GM12891 (cell line): Measurements from ENCODE around the gene SARDH.

ENCODE experiments used
- DNase-seq: peaks from one replicate; pipeline ENCODE4 v3.0.0; 2011; ENCODE audit warnings: low spot score; ENCODE audit not compliant: insufficient read length
- FAIRE-seq: peaks from 2 replicates; lab custom pipeline; 2011; peaks lifted over from hg19 to GRCh38; lab: Jason Lieb, UNC
- PAX5 ChIP-seq: IDR thresholded peaks from 2 replicates; pipeline ENCODE4 v1.6.1; 2011; ENCODE audit warnings: low read length, moderate library complexity, mild to moderate bottlenecking; ENCODE audit not compliant: insufficient read depth, severe bottlenecking
- POLR2A ChIP-seq: IDR thresholded peaks from 2 replicates; pipeline ENCODE4 v1.6.1; 2011; ENCODE audit warnings: low read depth, low read length, control low read depth
- POLR2AphosphoS5 ChIP-seq: IDR thresholded peaks from 2 replicates; pipeline ENCODE4 v1.6.1; 2011; ENCODE audit warnings: low read depth, low read length, control low read depth
- POU2F2 ChIP-seq: IDR thresholded peaks from 2 replicates; pipeline ENCODE4 v1.6.1; 2011; ENCODE audit warnings: low read depth, mild to moderate bottlenecking, control low read depth, low read length, moderate library complexity
- SPI1 ChIP-seq: IDR thresholded peaks from 2 replicates; pipeline ENCODE4 v1.6.1; 2011; ENCODE audit warnings: low read depth, low read length, control low read depth
- TAF1 ChIP-seq: IDR thresholded peaks from 2 replicates; pipeline ENCODE4 v1.6.1; 2011; ENCODE audit warnings: low read depth, low read length, control low read depth

Gene SARDH

DNA sequence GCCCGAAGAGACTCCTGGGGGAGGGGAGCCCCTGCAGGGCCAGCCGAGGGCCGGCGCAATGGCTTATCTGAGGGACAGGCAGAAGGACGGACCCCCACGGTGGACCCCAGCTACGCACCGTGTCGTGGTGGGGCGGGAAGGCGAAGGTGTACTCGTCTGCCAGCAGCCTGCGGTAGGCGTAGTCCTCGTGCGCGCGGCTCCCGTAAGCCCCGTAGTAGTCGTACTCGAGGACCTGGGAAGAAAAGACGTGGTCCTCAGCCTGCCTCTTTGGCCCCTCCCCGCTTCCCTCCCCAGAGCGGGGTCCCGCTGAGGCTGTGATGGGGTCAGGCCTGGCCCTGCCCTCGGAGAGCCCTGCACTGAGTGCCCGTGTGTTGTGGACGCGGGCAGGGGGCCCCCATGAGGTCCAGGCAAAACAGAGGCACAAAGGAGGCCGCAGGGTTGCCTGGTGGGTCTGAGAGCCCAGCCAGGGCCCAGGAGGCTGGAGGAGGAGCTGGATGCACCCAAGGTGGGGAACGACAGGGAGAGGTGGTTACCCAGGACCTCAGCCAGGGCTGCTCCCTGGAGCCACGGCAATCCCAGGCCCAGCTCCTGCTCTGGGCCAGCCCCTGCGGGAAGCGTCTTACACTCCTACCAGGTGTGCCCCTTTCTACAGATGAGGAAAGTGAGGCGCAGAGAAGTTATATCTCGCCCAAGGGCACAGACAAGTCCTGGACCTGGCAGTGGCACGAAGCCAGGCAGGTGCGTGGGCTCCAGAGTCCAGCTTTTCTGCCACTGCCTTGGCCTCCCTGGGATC is 35.2 kb downstream of the SARDH start:
- no peak for TF ChIP-seq PAX5
- no peak for TF ChIP-seq POU2F2
- no peak for TF ChIP-seq POLR2A
- no peak for TF ChIP-seq TAF1
- no peak for TF ChIP-seq POLR2AphosphoS5
- TF ChIP-seq SPI1 = no peak
- DNase-seq (no peak), FAIRE-seq (no peak)

GRCh38 chr9:133701981-133702797 is 36.0 kb downstream of the SARDH start:
- TF ChIP-seq POLR2A (no peak), TAF1 (no peak), SPI1 (0 out of 2 replicates have a peak, but pooled peaks have one; percentile 5), POLR2AphosphoS5 (no peak)
- FAIRE-seq (peak; percentile 71), DNase-seq (no peak)

- TF ChIP-seq POLR2A (no peak), TAF1 (no peak), POU2F2 (no peak), SPI1 (no peak), POLR2AphosphoS5 (no peak), PAX5 (no peak)
- no peak for DNase-seq
- FAIRE-seq = no peak
These were observed 36.7 kb downstream of the SARDH start for GRCh38 chr9:133701321-133701980.

- no peak for FAIRE-seq
- no peak for DNase-seq
- TF ChIP-seq TAF1 (no peak), POLR2A (no peak), POU2F2 (no peak), POLR2AphosphoS5 (no peak), SPI1 (no peak), PAX5 (no peak)
These were observed 37.3 kb downstream of the SARDH start for GRCh38 chr9:133700819-133701320.

GRCh38 chr9:133699546-133699945 is 38.6 kb downstream of the SARDH start:
- no peak for TF ChIP-seq POU2F2
- no peak for TF ChIP-seq POLR2A
- TF ChIP-seq POLR2AphosphoS5 = no peak
- no peak for TF ChIP-seq TAF1
- TF ChIP-seq PAX5 = no peak
- TF ChIP-seq SPI1 = no peak
- DNase-seq = no peak
- FAIRE-seq = no peak

DNA sequence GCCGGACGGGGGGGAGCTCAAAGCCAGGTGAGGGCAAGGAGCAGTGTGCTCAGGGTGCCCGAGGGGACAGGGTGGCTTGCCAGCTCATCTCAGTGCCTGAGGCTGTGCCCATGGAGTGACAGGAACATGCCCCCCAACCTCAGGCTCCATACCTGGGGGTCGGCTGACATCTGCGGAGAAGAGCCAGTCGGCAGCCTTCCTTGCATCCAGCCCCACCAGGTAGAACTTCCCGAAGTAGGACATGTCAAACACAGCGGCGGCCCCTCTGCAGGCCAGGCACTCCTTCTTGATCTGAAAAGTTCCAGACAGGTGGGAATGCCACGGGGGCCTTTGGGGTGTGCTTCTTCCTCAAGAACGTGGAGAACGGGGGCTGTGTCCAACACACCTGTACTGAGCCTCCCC is 42.1 kb downstream of the SARDH start:
- FAIRE-seq (no peak), DNase-seq (no peak)
- no peak for TF ChIP-seq POU2F2
- no peak for TF ChIP-seq TAF1
- no peak for TF ChIP-seq SPI1
- no peak for TF ChIP-seq POLR2A
- no peak for TF ChIP-seq POLR2AphosphoS5
- TF ChIP-seq PAX5 = no peak

- DNase-seq = no peak
- TF ChIP-seq PAX5 (no peak), POLR2AphosphoS5 (no peak), SPI1 (no peak), POLR2A (no peak), POU2F2 (no peak), TAF1 (no peak)
These were observed 43.5 kb downstream of the SARDH start for GRCh38 chr9:133694686-133695085.

DNA sequence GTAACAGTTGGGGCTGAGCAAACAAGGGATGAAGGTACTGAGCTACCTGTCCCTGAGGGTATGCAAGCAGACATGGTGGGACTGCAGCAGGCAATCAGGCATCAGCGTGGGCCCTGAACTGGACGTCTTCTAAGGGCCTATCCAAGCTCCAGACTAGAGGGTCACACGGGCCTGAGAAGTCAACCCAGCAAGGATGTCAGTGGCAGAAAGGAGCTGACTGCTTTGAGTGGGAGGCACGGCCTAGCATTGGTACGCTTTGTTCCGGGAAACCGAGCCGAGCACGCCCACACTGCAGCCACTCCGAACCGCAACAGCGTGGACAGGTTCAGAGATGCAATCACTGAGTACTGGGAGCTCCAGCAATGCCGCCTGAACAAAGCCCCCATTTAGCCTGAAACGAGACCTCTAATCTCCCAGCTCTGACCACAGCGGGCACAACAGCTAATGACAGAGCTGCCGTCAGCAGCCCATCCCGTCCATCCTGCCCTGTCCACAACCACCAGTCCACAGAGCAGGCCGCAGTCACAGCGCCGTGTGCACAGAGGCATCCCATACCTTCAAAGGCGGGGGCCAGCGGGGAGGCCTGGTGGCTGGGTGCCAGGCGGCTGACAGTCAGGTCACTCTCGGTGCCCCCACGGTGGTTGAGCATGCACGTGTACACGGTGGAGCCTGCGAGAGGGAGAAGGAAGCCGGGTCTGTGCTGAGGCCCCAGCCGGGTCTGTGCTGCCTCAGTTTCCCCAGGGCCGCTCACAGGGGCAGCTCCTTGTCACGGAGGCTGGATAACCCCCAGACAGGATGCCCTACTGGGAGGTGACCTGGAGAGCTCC is 44.2 kb downstream of the SARDH start:
- DNase-seq = no peak
- FAIRE-seq = no peak
- no peak for TF ChIP-seq POLR2AphosphoS5
- no peak for TF ChIP-seq POLR2A
- no peak for TF ChIP-seq PAX5
- no peak for TF ChIP-seq SPI1
- TF ChIP-seq POU2F2 = no peak
- no peak for TF ChIP-seq TAF1

More at GRCh38 chr9:133694686-133695085, 43.5 kb downstream of the SARDH start:
- FAIRE-seq = no peak

DNA sequence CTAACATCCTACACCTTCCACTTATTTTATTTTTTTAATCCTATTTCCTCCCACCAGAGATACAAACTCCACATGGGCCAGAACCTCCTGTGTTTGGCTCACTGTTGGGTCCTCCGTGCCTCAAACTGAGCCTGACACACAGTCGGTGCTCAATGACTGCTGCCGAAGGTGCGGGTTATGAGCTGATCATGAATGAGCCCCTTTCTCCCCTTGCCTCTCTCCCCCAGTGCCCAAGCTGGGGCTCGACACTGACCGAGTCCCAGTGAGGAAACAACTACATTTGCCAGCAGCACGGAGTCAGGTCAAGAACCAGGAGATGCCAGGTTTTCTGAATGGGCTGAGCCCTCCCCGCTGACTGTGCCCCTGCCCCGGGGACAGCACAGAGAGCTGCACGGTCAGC is 45.0 kb downstream of the SARDH start:
- no peak for TF ChIP-seq PAX5
- TF ChIP-seq TAF1 = no peak
- TF ChIP-seq SPI1 = no peak
- no peak for TF ChIP-seq POU2F2
- TF ChIP-seq POLR2A = no peak
- no peak for TF ChIP-seq POLR2AphosphoS5
- FAIRE-seq = no peak
- DNase-seq = no peak
